ENCODE measurements around the gene INPP4B.
"Not testable (repeated sequence)": the region's sequence is repeated elsewhere in the genome, so short reads cannot be mapped to it uniquely, and the experiment has no call there.

Gene INPP4B

GRCh38 chr4:142683503-142683902 lies 162.6 kb downstream of the INPP4B start:
- DNase-seq (ENCODE audit: low spot score): no peak

- DNase-seq (ENCODE audit: low spot score): no peak
Measured at GRCh38 chr4:142671516-142671915, 174.6 kb downstream of the INPP4B start.

DNA sequence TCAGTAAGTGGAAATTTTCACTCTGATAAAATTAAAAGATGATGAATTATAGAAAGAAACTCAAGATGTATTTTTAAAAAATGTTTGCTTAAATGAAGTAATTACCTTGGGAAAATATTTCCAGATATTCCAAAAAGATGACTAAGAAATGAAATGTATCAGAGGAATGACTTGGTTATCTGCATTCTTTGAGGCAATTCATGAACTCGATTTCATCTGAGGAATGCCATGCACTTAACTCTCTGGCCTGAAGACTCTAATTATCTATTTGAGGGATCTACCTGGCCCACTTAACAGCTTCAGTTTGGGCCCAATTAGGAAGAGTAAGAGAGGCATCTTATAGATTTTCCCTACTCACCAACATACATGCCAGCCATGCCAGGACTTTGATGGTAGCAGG lies 182.3 kb downstream of the INPP4B start:
- no peak for DNase-seq (ENCODE audit: low spot score)

- DNase-seq (ENCODE audit: low spot score): no peak
Measured at GRCh38 chr4:142660728-142661127, 185.4 kb downstream of the INPP4B start.

DNA sequence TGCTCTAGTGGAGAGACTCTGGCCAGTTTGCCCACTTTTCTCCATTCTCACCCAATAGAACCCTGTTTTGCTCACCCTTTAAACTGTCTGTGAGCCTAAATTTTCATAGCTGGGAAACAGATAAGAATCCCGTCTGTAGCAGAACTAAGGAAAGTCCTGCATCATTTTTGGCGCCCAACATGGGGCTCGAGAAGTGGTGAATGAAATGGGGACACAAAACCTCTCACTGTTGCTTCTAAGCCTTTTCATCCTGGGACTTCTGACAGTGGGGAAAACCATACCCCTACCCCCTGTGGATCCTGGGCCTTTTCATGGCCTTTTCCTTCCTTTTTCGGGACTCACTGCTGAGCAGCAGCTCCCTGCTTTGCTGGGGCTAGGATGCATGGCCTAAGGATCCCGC lies 189.9 kb downstream of the INPP4B start:
- DNase-seq (ENCODE audit: low spot score): no peak

DNA sequence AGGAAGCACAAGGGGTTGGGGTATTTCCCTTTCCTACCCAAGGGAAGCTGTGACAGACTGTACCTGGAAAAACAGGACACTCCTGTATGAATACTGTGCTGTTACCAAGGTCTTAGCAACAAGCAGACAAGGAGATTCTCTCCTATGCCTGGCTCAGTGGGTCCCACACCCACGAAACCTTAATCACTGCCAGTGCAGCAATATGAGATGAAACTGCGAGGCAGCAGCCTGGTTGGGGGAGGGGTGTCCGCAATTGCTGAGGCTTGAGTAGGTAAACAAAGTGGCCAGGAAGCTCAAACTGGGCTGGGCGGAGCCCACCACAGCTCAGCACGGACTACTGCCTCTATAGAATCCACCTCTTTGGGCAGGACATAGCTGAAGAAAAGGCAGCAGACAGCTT lies 197.7 kb downstream of the INPP4B start:
- DNase-seq (ENCODE audit: low spot score): no peak

- DNase-seq (ENCODE audit: low spot score): no peak
Measured at GRCh38 chr4:142645475-142646108, 200.5 kb downstream of the INPP4B start.

- not testable (repeated sequence) for DNase-seq (ENCODE audit: low spot score)
Measured at GRCh38 chr4:142644628-142645027, 201.5 kb downstream of the INPP4B start.

GRCh38 chr4:142637614-142638013 lies 208.5 kb downstream of the INPP4B start:
- DNase-seq (ENCODE audit: low spot score): no peak

- no peak for DNase-seq (ENCODE audit: low spot score)
Measured at GRCh38 chr4:142631836-142632235, 214.3 kb downstream of the INPP4B start.

DNA sequence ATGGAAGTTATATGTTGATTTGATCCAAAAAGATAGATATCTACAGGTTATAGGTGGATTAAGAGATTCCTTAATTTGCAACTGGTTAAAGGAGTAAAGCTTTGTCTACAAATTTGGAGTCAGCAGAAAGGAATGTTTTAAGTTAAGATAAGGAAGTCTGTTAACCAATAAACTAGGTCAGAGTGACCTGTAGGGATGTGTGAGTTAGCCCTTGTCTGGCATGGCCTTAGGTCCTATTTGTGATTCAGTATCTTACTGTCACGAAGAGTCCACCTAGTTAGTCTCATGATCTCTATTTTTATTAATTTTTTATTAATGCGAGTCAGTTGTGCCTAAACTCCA lies 230.8 kb downstream of the INPP4B start:
- DNase-seq (ENCODE audit: low spot score): no peak

DNA sequence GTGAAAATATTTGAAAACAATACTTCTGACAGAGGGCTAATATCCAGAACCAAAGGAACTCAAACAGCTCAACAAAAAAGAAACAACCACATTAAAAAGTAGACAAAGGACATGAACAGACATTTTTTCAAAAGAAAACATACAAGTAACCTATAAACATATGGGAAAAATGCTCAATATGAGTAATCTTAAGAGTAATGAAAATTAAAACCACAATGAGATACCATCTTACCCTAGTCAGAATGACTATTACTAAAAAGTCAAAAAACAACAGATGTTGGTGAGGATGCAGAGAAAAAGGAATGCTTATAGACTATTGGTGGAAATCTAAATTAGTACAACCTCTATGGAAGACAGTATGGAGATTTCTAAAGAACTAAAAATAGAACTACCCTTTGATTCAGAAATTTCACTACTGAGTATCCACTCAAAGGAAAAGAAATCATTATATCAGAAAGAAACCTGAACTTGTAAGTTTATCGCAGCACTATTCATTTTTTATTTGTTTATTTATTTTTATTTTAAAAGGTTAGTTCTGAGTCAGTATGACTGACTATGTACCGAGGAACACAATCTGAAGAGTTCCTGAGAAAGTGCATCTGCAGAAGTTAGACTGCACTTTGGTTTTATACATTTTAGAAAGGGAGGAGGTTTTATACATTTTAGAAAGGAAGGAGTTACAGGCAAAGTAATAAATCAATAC lies 231.3 kb downstream of the INPP4B start:
- DNase-seq (ENCODE audit: low spot score): no peak

GRCh38 chr4:142607976-142608375 lies 238.1 kb downstream of the INPP4B start:
- peak; percentile 40 for DNase-seq (ENCODE audit: low spot score)

- no peak for DNase-seq (ENCODE audit: low spot score)
Measured at GRCh38 chr4:142600952-142601351, 245.1 kb downstream of the INPP4B start.

DNA sequence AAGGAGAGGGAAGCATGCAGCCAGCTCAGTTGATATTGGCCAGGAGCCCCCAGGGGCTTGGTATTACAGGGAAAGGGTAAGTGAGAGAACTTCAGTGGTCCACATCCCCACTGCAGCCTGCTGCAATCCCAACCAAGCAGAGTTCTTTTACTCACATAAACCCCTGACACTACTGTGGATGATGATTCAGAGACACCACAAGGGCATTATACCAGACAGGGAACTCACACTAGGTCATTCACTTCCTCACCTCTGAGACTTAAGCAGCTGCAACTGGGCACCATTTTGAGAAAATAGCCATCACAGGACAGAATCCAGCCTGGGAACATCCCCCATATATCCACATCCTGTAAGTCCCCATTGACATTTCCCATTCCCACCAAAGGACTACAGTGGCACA lies 248.0 kb downstream of the INPP4B start:
- no peak for DNase-seq (ENCODE audit: low spot score)

DNA sequence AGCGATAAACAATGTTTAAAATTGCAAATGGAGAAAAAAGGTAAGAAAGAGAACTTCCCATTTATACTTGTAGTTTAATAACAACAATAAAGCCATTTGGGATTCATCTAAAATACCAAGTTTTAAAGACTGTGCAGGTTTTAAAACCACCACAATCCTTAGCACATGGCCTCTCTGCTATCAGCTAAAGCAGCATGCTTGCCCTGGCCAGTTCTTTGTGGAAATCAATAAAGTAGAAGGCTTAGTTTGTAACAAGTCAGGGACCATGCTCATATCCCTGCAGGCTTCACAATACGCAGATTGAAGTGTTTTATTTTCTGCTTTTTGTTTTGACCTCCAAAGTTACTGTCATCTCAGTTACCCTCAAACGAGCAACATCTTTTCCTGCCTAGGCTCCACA lies 249.5 kb downstream of the INPP4B start:
- no peak for DNase-seq (ENCODE audit: low spot score)

DNA sequence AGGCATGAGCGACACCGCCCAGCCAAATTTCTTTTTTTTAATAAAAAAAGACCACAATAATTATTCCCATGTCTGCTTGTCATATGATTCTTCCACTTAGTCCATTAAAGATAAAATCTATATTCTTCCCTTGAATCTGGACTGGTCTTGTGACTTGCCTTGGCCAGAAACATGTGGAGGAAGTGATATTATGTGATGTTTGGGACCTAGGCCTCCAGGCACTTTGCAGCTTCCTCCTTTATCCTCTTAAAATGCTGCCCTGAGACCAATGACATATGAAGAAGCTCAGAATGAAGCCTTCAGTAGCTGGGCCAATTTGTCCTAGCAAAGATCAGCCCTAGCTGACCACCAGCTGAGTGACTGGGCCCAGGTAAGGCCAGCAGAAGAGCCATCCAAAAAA lies 250.0 kb downstream of the INPP4B start:
- no peak for DNase-seq (ENCODE audit: low spot score)

DNA sequence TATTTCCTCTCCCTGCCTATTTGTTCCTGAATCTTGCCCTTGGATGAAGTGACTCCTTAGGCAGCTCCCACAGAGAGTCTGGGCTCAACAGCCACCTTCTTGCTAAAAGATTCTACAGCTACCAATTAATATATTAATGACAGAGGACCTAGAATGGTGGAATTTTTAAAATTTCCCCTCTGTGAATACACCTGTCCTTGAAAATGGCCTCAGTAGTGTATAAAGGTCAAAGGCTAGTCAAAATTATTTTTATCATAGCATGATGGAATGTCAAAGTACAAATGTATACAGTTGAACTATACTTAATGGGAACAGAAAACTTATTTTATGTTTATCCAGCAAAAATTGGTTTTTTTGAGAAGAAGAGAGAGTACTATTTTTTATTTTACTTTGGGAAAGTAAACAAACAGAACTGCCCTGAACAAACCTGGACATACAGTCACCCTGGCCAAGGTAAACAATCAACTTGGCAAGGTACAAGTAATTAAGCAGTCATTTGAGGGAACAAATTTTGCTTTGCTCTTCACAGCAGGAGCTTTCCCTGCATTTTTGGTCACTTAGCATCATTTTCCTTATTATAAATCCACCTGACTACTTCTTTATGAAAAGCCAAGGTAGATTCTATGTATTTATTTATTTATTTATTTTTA lies 250.8 kb downstream of the INPP4B start:
- no peak for DNase-seq (ENCODE audit: low spot score)

DNA sequence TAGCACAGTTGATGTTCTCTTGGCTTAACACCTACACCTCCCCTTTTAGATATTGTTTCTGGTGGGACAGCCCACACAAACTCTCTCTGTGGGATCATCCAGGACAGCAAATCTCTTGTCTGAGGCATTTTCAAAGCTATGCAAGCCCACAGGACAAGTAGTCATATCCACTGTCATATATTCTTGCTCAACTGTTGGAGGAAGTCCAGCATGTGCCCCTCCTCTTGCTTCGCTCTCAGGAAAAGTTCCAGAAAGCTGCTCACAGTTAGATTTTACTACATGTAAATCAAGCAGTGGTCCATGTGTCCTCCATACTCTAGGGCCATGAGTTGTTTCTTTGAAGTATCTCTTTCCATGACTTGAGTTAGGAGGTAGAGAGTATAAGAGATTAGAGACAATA lies 260.7 kb downstream of the INPP4B start:
- DNase-seq (ENCODE audit: low spot score): no peak

DNA sequence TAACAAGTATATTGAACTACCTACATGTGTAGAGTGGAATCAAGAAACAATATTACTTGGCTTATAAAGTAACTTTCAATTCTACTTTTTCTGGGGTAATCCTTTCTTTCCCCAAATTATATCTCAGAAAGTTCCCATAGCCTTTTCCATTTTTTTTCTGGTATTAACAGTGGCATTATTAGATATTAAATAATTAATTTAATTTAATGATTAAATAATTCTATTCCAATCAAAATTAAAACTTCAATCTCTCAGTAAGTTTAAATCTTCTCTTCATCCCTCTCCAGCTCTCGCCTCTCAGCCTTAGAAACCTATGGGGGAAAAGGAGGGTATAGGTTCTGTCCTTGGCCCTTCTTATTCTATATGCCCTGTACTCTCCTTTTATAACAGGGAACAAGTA lies 262.4 kb downstream of the INPP4B start:
- DNase-seq (ENCODE audit: low spot score): no peak

GRCh38 chr4:142582340-142582739 lies 263.8 kb downstream of the INPP4B start:
- DNase-seq (ENCODE audit: low spot score): no peak

- DNase-seq (ENCODE audit: low spot score): no peak
Measured at GRCh38 chr4:142581881-142582280, 264.2 kb downstream of the INPP4B start.

GRCh38 chr4:142579443-142579842 lies 266.7 kb downstream of the INPP4B start:
- no peak for DNase-seq (ENCODE audit: low spot score)

GRCh38 chr4:142574306-142574705 lies 271.8 kb downstream of the INPP4B start:
- DNase-seq (ENCODE audit: low spot score): no peak
